Dermis blood vessel endothelial cell (primary cell): Measurements from ENCODE around the gene BCL2A1. TPM values are rescaled to one million over a fixed set of nuclear protein-coding genes. Genes with fewer than 3 reads are reported as not detected.
"Not testable (repeated sequence)": the region's sequence is repeated elsewhere in the genome, so short reads cannot be mapped to it uniquely, and the experiment has no call there.

Experiments used
- DNase-seq: peaks from one replicate; pipeline ENCODE4 v3.0.0; 2010
- total RNA-seq: library from RNA; depleted of rRNA; stranded (reverse); fragments of >200 nt; gene quantifications from 2 replicates; pipeline ENCODE4 v1.2.3, GENCODE V29; 2014

The BCL2A1 gene
- total RNA-seq, result not detected in 2 replicates

DNA sequence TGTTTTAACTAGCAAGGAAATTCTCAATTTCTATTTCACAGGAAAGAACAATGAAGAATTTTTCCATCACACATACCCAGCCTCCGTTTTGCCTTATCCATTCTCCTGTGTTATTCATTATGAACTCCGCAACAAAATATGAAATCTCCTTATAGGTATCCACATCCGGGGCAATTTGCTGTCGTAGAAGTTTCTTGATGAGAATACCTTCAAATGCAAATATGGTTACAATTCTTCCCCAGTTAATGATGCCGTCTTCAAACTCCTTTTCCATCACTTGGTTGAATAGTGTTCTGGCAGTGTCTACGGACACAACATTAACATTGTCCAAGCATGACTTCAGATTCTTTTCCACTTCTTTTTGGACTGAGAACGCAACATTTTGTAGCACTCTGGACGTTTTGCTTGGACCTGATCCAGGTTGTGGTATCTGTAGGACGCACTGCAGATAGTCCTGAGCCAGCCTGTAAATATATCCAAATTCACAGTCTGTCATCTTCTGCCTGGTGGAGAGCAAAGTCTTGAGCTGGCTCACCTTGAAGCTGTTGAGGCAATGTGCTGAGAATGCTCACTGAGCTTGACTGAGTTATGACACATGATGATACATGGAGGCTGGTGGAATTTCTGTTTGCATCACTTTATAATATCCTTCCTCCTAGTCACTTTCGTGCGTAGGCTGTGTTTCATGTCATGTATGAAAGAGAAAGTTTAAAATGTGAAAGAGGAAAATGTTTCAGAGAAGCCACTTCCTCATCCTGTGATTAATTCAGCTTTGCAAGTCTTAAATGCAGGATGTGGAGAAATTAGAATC, at the start of gene BCL2A1:
TSS of gene BCL2A1 (minus strand) at position 573 of the 811 bp plus-strand sequence. CDS start at position 496, 77 bp downstream.
- peak; percentile 32 for DNase-seq

DNA sequence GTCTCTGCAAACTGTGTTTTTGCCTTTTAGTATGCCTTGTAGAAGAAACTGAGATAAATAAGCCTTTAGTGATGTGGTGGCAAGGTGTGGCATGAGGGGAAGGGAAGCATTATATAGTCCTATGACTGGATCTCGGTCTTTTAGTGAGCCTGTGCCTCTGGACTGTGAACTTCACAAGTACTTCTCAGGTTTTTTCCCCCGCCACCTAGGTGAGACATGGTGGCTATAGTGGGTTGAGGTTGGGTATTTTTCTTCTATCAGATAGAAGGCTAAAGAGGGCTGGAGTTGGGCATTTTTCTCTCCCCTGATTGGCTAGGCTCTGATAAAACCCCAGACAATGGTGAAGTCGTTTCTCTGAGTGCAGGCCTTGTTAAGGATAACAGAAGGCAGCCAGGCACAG, 49.7 kb upstream of the BCL2A1 start:
- DNase-seq, result no peak

DNA sequence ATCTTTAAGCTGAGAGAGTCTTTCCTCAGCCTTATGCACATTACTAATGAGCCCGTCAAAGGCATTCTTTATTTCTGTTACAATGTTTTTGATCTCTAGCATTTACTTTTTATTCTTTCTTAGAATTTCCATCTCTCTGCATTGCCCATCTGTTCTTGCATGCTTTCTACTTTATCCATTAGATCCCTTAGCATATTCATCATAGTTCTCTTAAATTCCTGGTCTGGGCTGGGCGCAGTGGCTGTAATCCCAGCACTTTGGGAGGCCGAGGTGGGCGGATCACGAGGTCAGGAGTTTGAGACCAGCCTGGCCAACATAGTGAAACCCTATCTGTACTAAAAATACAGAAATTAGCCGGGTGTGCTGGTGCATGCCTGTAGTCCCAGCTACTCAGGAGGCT, 49.2 kb upstream of the BCL2A1 start:
- DNase-seq, result not testable (repeated sequence)

DNA sequence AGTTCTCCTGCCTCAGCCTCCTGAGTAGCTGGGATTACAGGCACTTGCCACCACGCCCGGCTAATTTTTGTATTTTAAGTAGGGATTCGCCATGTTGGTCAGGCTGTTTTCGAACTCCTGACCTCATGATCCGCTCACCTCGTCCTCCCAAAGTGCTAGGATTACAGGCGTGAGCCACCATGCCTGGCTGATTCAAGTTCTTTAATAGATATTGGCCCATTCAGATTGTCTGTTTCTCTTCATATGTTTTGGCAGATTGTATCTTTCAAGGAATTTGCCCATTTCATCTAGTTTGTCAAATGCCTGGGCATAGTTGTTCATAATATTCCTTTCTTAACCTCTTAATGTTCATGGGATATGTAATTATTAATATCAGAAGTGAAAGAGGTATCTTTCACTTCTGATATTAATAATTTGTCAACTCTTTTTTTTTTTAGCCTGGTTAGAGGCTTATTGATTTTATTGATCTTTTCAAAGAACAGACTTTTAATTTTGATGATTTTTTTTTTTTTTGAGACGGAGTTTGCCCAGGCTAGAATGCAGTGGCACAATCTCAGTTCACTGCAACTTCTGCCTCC, 48.3 kb upstream of the BCL2A1 start:
- no peak for DNase-seq

GRCh38 chr15:80017139-80017538, 46.1 kb upstream of the BCL2A1 start:
- DNase-seq, result not testable (repeated sequence)

GRCh38 chr15:80016506-80016905, 45.5 kb upstream of the BCL2A1 start:
- DNase-seq, result not testable (repeated sequence)

- DNase-seq, result no peak
Observed at GRCh38 chr15:80015156-80015555, 44.2 kb upstream of the BCL2A1 start.

GRCh38 chr15:80014186-80014585, 43.2 kb upstream of the BCL2A1 start:
- DNase-seq, result not testable (repeated sequence)

DNA sequence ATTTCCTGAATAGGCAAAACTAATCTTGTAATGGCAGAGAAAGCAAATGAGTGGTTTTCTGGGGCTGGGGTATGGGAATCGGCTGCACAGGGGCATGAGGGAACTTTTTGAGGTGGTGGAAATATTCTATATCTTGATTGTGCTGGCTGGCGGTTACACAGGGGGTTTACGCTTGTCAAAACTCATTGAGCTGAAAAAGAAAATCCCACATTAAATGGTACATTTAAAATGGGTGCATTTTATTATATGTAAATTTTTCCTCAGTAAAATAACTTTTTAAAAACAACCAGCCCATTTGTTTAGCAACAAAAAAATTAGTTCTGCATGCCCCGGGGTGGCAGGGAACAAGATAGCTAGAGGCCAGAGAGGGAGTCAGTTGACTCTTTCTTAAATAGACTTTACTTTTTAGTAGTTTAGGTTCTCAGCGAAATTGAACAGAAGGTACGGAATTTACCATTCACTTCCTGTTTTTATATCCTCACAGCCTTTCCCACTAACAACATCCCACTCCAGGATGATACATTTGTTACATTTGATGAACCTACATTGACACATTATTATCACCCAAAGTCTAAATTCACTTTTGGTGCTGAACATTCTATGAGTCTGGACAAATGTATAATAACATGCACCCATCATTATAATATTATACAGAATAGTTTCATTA, 41.2 kb upstream of the BCL2A1 start:
- no peak for DNase-seq

DNA sequence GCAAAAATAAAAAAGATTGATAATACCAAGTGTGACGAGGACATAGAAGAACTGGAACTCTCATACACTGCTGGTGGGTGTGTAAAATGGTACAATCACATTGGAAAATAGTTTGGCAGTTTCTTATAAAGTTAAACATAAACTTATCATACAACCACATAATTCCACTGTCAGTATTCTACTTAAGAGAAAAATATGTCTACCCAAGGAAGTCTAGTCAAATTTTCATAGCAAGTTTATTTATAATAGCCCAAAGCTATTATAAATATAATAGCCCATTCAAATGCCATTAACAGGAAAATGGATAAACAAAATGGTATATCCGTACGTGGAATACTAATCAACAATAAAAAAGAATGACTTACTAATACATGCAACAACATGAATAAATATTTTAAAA, 40.6 kb upstream of the BCL2A1 start:
- DNase-seq, result no peak

DNA sequence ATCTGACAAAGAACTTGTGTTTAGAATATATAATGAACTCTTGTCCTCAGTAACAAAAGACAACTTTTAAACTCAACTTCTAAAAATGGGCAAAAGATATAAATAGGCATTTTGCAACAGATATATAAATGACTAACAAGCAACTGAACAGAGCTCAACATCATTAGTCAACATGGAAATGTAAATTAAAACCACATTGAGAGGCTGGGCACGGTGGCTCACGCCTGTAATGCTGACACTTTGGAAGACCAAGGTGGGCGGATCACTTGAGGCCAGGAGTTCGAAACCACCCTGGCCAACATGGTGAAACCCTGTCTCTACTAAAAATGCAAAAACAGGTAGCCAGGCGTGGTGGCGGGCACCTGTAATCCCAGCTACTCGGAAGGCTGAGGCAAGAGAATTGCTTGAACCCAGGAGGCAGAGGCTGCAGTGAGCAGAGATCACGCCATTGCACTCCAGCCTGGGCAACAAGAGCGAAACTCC, 40.1 kb upstream of the BCL2A1 start:
- DNase-seq, result not testable (repeated sequence)

- DNase-seq, result no peak
Observed at GRCh38 chr15:80010131-80010673, 39.2 kb upstream of the BCL2A1 start.

- DNase-seq, result no peak
Observed at GRCh38 chr15:80007532-80007931, 36.5 kb upstream of the BCL2A1 start.

DNA sequence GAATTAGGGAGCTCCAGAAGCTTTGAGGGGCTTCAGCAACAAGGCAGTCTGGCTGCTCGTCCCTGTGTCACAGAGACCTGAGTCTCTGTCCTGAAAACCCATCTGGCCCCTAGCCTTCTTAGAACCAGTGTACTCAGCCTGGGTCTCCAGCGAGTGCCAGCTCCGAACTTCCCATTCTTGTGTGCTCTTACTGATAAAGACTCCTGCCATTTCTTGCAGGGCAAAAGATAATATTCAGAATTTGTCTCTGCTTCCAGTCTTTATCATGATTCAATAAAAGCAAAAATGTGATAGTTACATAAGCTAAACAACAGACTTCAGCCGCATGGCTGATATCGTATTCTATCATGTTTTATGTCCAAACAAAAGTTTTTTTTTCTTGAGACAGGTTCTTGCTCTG, 36.0 kb upstream of the BCL2A1 start:
- DNase-seq, result no peak

GRCh38 chr15:80003934-80004472, 33.0 kb upstream of the BCL2A1 start:
- DNase-seq, result no peak

GRCh38 chr15:80003171-80003570, 32.2 kb upstream of the BCL2A1 start:
- DNase-seq, result no peak

GRCh38 chr15:80002267-80002666, 31.3 kb upstream of the BCL2A1 start:
- no peak for DNase-seq

GRCh38 chr15:79994615-79995014, 23.6 kb upstream of the BCL2A1 start:
- DNase-seq, result no peak

DNA sequence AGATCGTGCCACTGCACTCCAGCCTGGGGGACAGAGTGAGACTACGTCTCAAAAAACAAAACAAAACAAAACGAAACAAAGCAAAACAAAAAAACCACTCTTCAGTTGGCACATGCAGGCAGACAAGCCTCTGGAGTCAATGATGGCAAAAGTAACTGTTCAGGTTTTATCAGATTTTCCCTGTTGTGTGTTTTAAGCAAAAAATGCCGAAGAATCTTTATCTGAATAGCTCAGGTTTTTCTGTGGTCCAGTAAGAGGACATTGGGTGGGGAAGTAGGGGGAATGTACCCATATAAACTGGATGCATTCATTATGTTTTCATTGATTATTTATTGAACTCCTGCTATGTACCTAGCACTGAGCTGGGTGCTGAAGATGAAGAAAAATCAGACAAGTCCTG, 20.8 kb upstream of the BCL2A1 start:
- DNase-seq, result no peak

GRCh38 chr15:79990997-79991334, 20.0 kb upstream of the BCL2A1 start:
- DNase-seq, result no peak

GRCh38 chr15:79990280-79990996, 19.4 kb upstream of the BCL2A1 start:
- DNase-seq, result no peak

DNA sequence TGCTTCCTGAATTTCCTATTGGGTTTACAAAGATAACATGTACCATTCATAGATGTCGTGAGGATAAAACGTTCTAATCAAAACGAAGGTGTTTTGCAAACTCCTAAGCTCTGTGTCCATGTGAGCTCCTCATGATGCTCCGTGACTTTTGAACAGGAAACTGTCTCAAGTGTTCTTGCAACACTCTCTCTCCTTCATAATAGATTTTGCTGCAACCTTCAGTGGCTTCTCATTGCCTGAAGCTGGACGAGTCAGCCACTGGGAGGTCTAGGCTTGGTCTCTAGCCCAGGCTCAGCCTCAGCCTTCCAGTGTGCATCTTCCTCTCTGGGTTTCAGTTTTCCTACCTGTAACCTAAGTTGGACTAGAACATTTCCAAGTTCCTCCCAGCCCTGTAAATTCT, 18.7 kb upstream of the BCL2A1 start:
- DNase-seq, result no peak
